Sigmoid colon (tissue), 7 donors: Measurements from ENCODE around the gene ALG2. TPM values are rescaled to one million over a fixed set of nuclear protein-coding genes. Genes with fewer than 3 reads are reported as not detected.

Experiments used
- DNase-seq: peaks from one replicate; pipeline ENCODE4 v3.0.0-alpha.2; 2019
- H3K27ac ChIP-seq, 4 donors: fragments of 200-600 bp; sonication (generic); one replicate each; pipeline ENCODE4 v1.5.1; 2016 to 2019; ENCODE audit warnings: mild to moderate bottlenecking in 1 of 4
- H3K27me3 ChIP-seq, 3 donors: fragments of 200-600 bp; sonication (generic); one replicate each; pipeline ENCODE4 v1.5.1; 2019; ENCODE audit warnings: mild to moderate bottlenecking in 1 of 3
- H3K36me3 ChIP-seq, 4 donors: fragments of 200-600 bp; sonication (generic); one replicate each; pipeline ENCODE4 v1.5.1; 2016 to 2019
- H3K4me1 ChIP-seq, 4 donors: fragments of 200-600 bp; sonication (generic); one replicate each; pipeline ENCODE4 v1.5.1; 2017 to 2019
- H3K4me3 ChIP-seq, 4 donors: fragments of 200-600 bp; sonication (generic); one replicate each; pipeline ENCODE4 v1.5.1; 2017 to 2019; ENCODE audit warnings: mild to moderate bottlenecking in 2 of 4, moderate library complexity in 1 of 4
- H3K9me3 ChIP-seq, 4 donors: fragments of 200-600 bp in 3 of 4; sonication (generic) in 3 of 4; one replicate each; pipeline versions ENCODE4 v1.5.1 to v1.6.1; 2013 to 2019
- EP300 ChIP-seq, 4 donors: sonication (generic); formaldehyde crosslinking; IDR thresholded peaks; one replicate each; pipeline ENCODE4 v1.6.1; 2017; ENCODE audit warnings: antibody characterized with exemption in 4 of 4
- POLR2A ChIP-seq, 2 donors: fragments of 450-650 bp; IDR thresholded peaks; one replicate each; pipeline ENCODE4 v1.6.1; 2016; ENCODE audit warnings: antibody characterized with exemption in 2 of 2, mild to moderate bottlenecking in 2 of 2, moderate library complexity in 2 of 2
- POLR2AphosphoS5 ChIP-seq, 4 donors: sonication (generic); formaldehyde crosslinking; IDR thresholded peaks; one replicate each; pipeline ENCODE4 v1.6.1; 2017; ENCODE audit warnings: antibody characterized with exemption in 4 of 4
- WGBS, 2 donors: extraction: QIAGEN DNeasy Blood & Tissue Kit; methylation state at CpG; one replicate each; pipeline ENCODE4 v1.1.7; 2013; 5-methylcytosine and 5-hydroxymethylcytosine counted together
- intact Hi-C: fragments of 100-400 bp; cut with DNase I; formaldehyde crosslinking; loops from one replicate; pipeline ENCODE4 v1.15.1; 2023
- polyA plus RNA-seq, 3 donors: library from polyadenylated mRNA; stranded (reverse); fragments of 200-250 nt; gene quantifications; one replicate each; pipeline ENCODE4 v1.2.3, GENCODE V29; 2013
- total RNA-seq, 4 donors: library from RNA; depleted of rRNA; stranded (reverse); fragments of >200 nt; gene quantifications; one replicate each; pipeline ENCODE4 v1.1.0, GENCODE V29; 2016
- TF ChIP-seq, protein P1 (sequence below), 4 experiments: fragments of 450-650 bp in 3 of 4; fragments of 200-600 bp in 1 of 4; IDR thresholded peaks; one replicate each; pipeline ENCODE4 v1.5.1; 2016 to 2019; ENCODE audit warnings: antibody characterized with exemption in 4 of 4, mild to moderate bottlenecking in 3 of 4, moderate library complexity in 2 of 4
- donor health status: healthy with polysubstance abuse.
- donor health status: Bipolar disorder and iron deficiency.
- donor health status: healthy.

Gene ALG2
- total and polyA plus RNA-seq, 7 donors, result 8.4 to 25.0 (median 18.4) TPM

GRCh38 chr9:99192786-99193465 is 28.8 kb downstream of the ALG2 start:
- H3K4me3 ChIP-seq, result no peak overlapping the region
- H3K27ac ChIP-seq, result no peak overlapping the region
- WGBS, 2 donors, result 79 to 86% methylated on average over 5 of the region's 5 CpGs
- DNase-seq, result no peak
- intact Hi-C loops, result no loop called here
- no peaks in the 10 kb centered on the region for H3K27me3 ChIP-seq
- no peaks in the 10 kb centered on the region for H3K4me1 ChIP-seq
- H3K36me3 ChIP-seq, result no peaks in the 10 kb centered on the region
- no peaks in the 10 kb centered on the region for H3K9me3 ChIP-seq
- no peak for TF ChIP-seq POLR2AphosphoS5 (IDR thresholded peaks at IDR 0.05)
- no peak for TF ChIP-seq POLR2A (IDR thresholded peaks at IDR 0.05)
- TF ChIP-seq EP300 (IDR thresholded peaks at IDR 0.05), result no peak
- TF ChIP-seq, protein P1, sequence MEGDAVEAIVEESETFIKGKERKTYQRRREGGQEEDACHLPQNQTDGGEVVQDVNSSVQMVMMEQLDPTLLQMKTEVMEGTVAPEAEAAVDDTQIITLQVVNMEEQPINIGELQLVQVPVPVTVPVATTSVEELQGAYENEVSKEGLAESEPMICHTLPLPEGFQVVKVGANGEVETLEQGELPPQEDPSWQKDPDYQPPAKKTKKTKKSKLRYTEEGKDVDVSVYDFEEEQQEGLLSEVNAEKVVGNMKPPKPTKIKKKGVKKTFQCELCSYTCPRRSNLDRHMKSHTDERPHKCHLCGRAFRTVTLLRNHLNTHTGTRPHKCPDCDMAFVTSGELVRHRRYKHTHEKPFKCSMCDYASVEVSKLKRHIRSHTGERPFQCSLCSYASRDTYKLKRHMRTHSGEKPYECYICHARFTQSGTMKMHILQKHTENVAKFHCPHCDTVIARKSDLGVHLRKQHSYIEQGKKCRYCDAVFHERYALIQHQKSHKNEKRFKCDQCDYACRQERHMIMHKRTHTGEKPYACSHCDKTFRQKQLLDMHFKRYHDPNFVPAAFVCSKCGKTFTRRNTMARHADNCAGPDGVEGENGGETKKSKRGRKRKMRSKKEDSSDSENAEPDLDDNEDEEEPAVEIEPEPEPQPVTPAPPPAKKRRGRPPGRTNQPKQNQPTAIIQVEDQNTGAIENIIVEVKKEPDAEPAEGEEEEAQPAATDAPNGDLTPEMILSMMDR (IDR thresholded peaks at IDR 0.05), result no peak

- no peak overlapping the region for H3K4me3 ChIP-seq
- H3K36me3 ChIP-seq, result no peaks in the 10 kb centered on the region
- no peaks in the 10 kb centered on the region for H3K27me3 ChIP-seq
- DNase-seq, result no peak
- intact Hi-C loops, result no loop called here
- no peaks in the 10 kb centered on the region for H3K4me1 ChIP-seq
- 96 to 98% methylated on average over 3 of the region's 3 CpGs for WGBS, 2 donors
- no peak overlapping the region for H3K27ac ChIP-seq
- no peaks in the 10 kb centered on the region for H3K9me3 ChIP-seq
- TF ChIP-seq, protein P1 (IDR thresholded peaks at IDR 0.05), result no peak
- no peak for TF ChIP-seq POLR2A (IDR thresholded peaks at IDR 0.05)
- TF ChIP-seq EP300 (IDR thresholded peaks at IDR 0.05), result no peak
- no peak for TF ChIP-seq POLR2AphosphoS5 (IDR thresholded peaks at IDR 0.05)
These were observed 31.0 kb downstream of the ALG2 start for GRCh38 chr9:99190597-99191283.

- DNase-seq, result no peak
- H3K27ac ChIP-seq, result no peak overlapping the region
- WGBS, 2 donors, result 76% methylated on average over 8 of the region's 8 CpGs
- H3K4me1 ChIP-seq, result peaks cover 0 to 2% (median under 1%) of the 10 kb centered on the region in 4 donors
- intact Hi-C loops, result loop anchor here (10.0 kb wide), 1 partner anchor 1025 kb away; no protein-coding TSS in a partner anchor
- H3K36me3 ChIP-seq, result no peaks in the 10 kb centered on the region
- H3K9me3 ChIP-seq, result no peaks in the 10 kb centered on the region
- no peaks in the 10 kb centered on the region for H3K27me3 ChIP-seq
- TF ChIP-seq POLR2AphosphoS5 (IDR thresholded peaks at IDR 0.05) (no peak), POLR2A (IDR thresholded peaks at IDR 0.05) (no peak), EP300 (IDR thresholded peaks at IDR 0.05) (no peak)
- TF ChIP-seq, protein P1 (IDR thresholded peaks at IDR 0.05), result no peak
- no peak overlapping the region for H3K4me3 ChIP-seq
These were observed 31.7 kb downstream of the ALG2 start for GRCh38 chr9:99189887-99190596.

- Histone ChIP-seq H3K9me3 (no peaks in the 10 kb centered on the region), H3K27ac (no peak overlapping the region), H3K36me3 (no peaks in the 10 kb centered on the region), H3K4me1 (peaks cover 0 to 8% (median 7%) of the 10 kb centered on the region in 4 donors), H3K4me3 (no peak overlapping the region), H3K27me3 (no peaks in the 10 kb centered on the region)
- intact Hi-C loops, result loop anchor here (10.0 kb wide), 1 partner anchor 1026 kb away; no protein-coding TSS in a partner anchor
- no peak for DNase-seq
- WGBS, 2 donors, result 89 to 92% methylated on average over 2 of the region's 2 CpGs
- TF ChIP-seq POLR2AphosphoS5 (IDR thresholded peaks at IDR 0.05) (no peak), POLR2A (IDR thresholded peaks at IDR 0.05) (no peak), EP300 (IDR thresholded peaks at IDR 0.05) (no peak)
- TF ChIP-seq, protein P1 (IDR thresholded peaks at IDR 0.05), result no peak
These were observed 32.6 kb downstream of the ALG2 start for GRCh38 chr9:99189186-99189585.
